Adrenal gland (tissue), 5 donors: ENCODE measurements around the gene CHTF8.

ENCODE experiments used
- POLR2A ChIP-seq, 2 donors: fragments of 450-650 bp; IDR thresholded peaks; one replicate each; pipeline ENCODE4 v1.6.1; 2017; ENCODE audit warnings: antibody characterized with exemption in 2 of 2, mild to moderate bottlenecking in 2 of 2, moderate library complexity in 1 of 2
- TF ChIP-seq, protein P1 (sequence below), 6 experiments: fragments of 450-650 bp in 4 of 6; fragments of 200-600 bp in 2 of 6; sonication (generic) in 1 of 6; IDR thresholded peaks; 1 replicate in 5 of 6; 2 replicates in 1 of 6; pipeline versions ENCODE4 v1.5.1 to v1.8.0; 2016 to 2021; ENCODE audit warnings: antibody characterized with exemption in 6 of 6, mild to moderate bottlenecking in 2 of 6, moderate library complexity in 1 of 6
- donor health status: DM: no; HTN: no; CAD: no.

DNA sequence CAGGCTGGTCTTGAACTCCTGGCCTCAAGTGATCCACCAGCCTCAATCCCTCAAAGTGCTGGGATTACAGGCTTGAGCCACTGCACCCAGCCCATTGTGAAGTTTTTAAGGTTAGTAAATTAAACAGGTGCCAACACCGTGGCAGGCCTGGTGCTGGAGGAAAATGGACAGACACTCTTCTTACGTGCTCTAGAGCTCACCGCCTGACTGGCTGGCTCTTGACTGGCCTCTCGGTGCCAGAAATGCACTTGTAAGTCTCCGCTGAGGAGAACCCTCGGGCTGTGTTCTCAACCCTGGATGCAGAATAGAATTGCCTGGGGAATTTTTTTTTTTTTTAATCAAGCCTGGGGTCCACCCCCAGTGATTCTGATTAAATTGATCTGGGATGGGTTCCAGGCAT, 37.2 kb downstream of the CHTF8 start:
- TF ChIP-seq, protein P1, sequence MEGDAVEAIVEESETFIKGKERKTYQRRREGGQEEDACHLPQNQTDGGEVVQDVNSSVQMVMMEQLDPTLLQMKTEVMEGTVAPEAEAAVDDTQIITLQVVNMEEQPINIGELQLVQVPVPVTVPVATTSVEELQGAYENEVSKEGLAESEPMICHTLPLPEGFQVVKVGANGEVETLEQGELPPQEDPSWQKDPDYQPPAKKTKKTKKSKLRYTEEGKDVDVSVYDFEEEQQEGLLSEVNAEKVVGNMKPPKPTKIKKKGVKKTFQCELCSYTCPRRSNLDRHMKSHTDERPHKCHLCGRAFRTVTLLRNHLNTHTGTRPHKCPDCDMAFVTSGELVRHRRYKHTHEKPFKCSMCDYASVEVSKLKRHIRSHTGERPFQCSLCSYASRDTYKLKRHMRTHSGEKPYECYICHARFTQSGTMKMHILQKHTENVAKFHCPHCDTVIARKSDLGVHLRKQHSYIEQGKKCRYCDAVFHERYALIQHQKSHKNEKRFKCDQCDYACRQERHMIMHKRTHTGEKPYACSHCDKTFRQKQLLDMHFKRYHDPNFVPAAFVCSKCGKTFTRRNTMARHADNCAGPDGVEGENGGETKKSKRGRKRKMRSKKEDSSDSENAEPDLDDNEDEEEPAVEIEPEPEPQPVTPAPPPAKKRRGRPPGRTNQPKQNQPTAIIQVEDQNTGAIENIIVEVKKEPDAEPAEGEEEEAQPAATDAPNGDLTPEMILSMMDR (IDR thresholded peaks at IDR 0.05), result no peak
- TF ChIP-seq POLR2A (IDR thresholded peaks at IDR 0.05), result no peak
